Neutrophil (primary cell): Measurements from ENCODE around the gene NUAK1.
"Not testable (repeated sequence)": the region's sequence is repeated elsewhere in the genome, so short reads cannot be mapped to it uniquely, and the experiment has no call there.

ENCODE experiments used
- H3K27ac ChIP-seq: fragments of 200-600 bp; sonication (generic); 2 replicates; pipeline ENCODE4 v1.5.1; 2016; ENCODE audit warnings: mild to moderate bottlenecking, moderate library complexity
- H3K27me3 ChIP-seq: fragments of 200-600 bp; sonication (generic); 2 replicates; pipeline ENCODE4 v1.6.0; 2016; ENCODE audit warnings: mild to moderate bottlenecking
- H3K36me3 ChIP-seq: fragments of 200-600 bp; sonication (generic); 2 replicates; pipeline ENCODE4 v1.5.1; 2017
- H3K4me1 ChIP-seq, 2 experiments: fragments of 200-600 bp in 1 of 2; sonication (generic) in 1 of 2; 1 replicate in 1 of 2; 2 replicates in 1 of 2; pipeline versions ENCODE4 v1.5.1 to v1.6.1; 2013 to 2016; ENCODE audit warnings: low read depth in 1 of 2, low read length in 1 of 2, mild to moderate bottlenecking in 1 of 2, moderate library complexity in 1 of 2; ENCODE audit not compliant: control insufficient read depth in 1 of 2, insufficient read depth in 1 of 2
- H3K4me3 ChIP-seq, 2 experiments: fragments of 200-600 bp in 1 of 2; sonication (generic) in 1 of 2; 1 replicate in 1 of 2; 2 replicates in 1 of 2; pipeline ENCODE4 v1.5.1; 2013 to 2016; ENCODE audit warnings: low read depth in 1 of 2, low read length in 1 of 2, mild to moderate bottlenecking in 1 of 2, moderate library complexity in 1 of 2
- H3K9me3 ChIP-seq: fragments of 200-600 bp; sonication (generic); 2 replicates; pipeline ENCODE4 v1.5.1; 2016
- CTCF ChIP-seq: fragments of 200-600 bp; sonication (generic); IDR thresholded peaks from 2 replicates; pipeline ENCODE4 v1.5.1; 2016; ENCODE audit warnings: antibody characterized with exemption

NUAK1 gene

GRCh38 chr12:106147956-106148355, 9.2 kb upstream of the NUAK1 start:
- Histone ChIP-seq H3K36me3 (no peaks in the 10 kb centered on the region), H3K4me1 (no peaks in the 10 kb centered on the region), H3K27me3 (peaks cover 92% of the 10 kb centered on the region), H3K27ac (no peak overlapping the region), H3K4me3 (no peak overlapping the region), H3K9me3 (no peaks in the 10 kb centered on the region)
- TF ChIP-seq CTCF, result no peak

- Histone ChIP-seq H3K27me3 (peaks cover 92% of the 10 kb centered on the region), H3K36me3 (no peaks in the 10 kb centered on the region), H3K4me1 (no peaks in the 10 kb centered on the region), H3K4me3 (no peak overlapping the region), H3K9me3 (no peaks in the 10 kb centered on the region), H3K27ac (no peak overlapping the region)
- TF ChIP-seq CTCF, result no peak
Measured at GRCh38 chr12:106146987-106147386, 8.2 kb upstream of the NUAK1 start.

- Histone ChIP-seq H3K9me3 (no peaks in the 10 kb centered on the region), H3K4me3 (no peak overlapping the region), H3K4me1 (no peaks in the 10 kb centered on the region), H3K27ac (no peak overlapping the region), H3K27me3 (peaks cover 92% of the 10 kb centered on the region), H3K36me3 (no peaks in the 10 kb centered on the region)
- TF ChIP-seq CTCF, result no peak
Measured at GRCh38 chr12:106145539-106146447, 7.0 kb upstream of the NUAK1 start.

- H3K4me1 ChIP-seq, result no peaks in the 10 kb centered on the region
- H3K36me3 ChIP-seq, result no peaks in the 10 kb centered on the region
- no peak overlapping the region for H3K4me3 ChIP-seq
- H3K27ac ChIP-seq, result no peak overlapping the region
- H3K9me3 ChIP-seq, result no peaks in the 10 kb centered on the region
- peaks cover 95% of the 10 kb centered on the region for H3K27me3 ChIP-seq
- no peak for TF ChIP-seq CTCF
Measured at GRCh38 chr12:106144847-106145246, 6.1 kb upstream of the NUAK1 start.

GRCh38 chr12:106142591-106143261, 4.0 kb upstream of the NUAK1 start:
- no peak for TF ChIP-seq CTCF
- H3K27ac ChIP-seq, result no peak overlapping the region
- H3K4me3 ChIP-seq, result no peak overlapping the region
- no peaks in the 10 kb centered on the region for H3K36me3 ChIP-seq
- H3K9me3 ChIP-seq, result no peaks in the 10 kb centered on the region
- peaks cover 0 to 12% of the 10 kb centered on the region in 2 experiments for H3K4me1 ChIP-seq
- peaks cover 95% of the 10 kb centered on the region for H3K27me3 ChIP-seq

GRCh38 chr12:106141920-106142319, 3.2 kb upstream of the NUAK1 start:
- not testable (repeated sequence) for H3K9me3 ChIP-seq, H3K27ac ChIP-seq, H3K36me3 ChIP-seq, H3K4me3 ChIP-seq
- Histone ChIP-seq H3K4me1 (peaks cover 0 to 12% of the 10 kb centered on the region in 2 experiments), H3K27me3 (peaks cover 95% of the 10 kb centered on the region)
